ENCODE results near the gene SLC22A3.

- TF ChIP-seq CTCF (IDR thresholded peaks at IDR 0.05): no peak
- TF ChIP-seq ZFX (IDR thresholded peaks at IDR 0.05; ENCODE audit: borderline replicate concordance): no peak
These were observed 48.0 kb upstream of the SLC22A3 start for GRCh38 chr6:160300076-160300695.
